Stimulated activated CD4-positive, alpha-beta T cell treated with anti-CD3 and anti-CD28 coated beads, TNF-alpha, amount 100 ng/mL, for 1 hour (primary cell): ENCODE results near the gene ASS1.

ENCODE experiments used
- DNase-seq, 3 donors: peaks; one replicate each; pipeline ENCODE4 v3.0.0-alpha.2; 2020; ENCODE audit warnings: low read depth in 3 of 3, low spot score in 1 of 3

Gene ASS1

DNA sequence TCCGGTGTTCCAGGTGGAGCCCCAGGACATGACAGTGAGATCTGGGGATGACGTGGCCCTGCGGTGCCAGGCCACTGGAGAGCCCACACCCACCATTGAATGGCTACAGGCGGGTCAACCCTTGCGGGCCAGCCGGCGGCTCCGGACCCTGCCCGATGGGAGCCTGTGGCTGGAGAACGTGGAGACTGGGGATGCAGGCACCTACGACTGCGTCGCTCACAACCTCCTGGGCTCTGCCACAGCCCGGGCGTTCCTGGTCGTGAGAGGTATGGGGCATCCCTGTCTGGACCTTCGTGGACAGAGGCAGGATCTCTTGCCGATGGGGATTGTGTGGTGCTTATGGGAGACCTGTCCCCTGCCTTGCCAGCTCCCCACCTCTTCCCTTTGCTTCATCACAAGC is 26.0 kb upstream of the ASS1 start:
- DNase-seq, result no peak

DNA sequence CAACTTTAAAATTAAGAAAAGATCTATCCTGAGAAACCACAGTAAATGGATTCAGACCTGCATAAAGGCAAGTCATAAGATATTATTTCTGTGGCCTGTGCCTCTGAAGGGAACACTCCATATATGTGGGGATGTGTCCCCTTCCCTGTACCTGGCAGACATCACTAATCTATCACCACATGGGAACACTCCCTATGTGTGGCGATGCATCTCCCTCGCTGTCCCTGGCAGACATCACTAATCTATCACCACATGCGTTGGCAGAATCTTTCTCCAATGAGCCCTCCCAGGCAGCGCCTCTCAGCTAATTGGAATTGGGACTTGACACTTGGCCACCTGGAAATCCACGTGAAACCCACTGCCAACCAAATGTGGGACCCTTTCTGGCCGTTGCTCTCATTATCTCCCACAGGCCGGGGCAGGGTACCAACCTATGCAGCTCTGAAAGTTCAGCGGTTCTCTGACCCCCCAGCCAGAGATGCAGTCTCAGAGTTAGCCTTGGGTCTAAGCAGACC is 25.2 kb upstream of the ASS1 start:
- no peak for DNase-seq

DNA sequence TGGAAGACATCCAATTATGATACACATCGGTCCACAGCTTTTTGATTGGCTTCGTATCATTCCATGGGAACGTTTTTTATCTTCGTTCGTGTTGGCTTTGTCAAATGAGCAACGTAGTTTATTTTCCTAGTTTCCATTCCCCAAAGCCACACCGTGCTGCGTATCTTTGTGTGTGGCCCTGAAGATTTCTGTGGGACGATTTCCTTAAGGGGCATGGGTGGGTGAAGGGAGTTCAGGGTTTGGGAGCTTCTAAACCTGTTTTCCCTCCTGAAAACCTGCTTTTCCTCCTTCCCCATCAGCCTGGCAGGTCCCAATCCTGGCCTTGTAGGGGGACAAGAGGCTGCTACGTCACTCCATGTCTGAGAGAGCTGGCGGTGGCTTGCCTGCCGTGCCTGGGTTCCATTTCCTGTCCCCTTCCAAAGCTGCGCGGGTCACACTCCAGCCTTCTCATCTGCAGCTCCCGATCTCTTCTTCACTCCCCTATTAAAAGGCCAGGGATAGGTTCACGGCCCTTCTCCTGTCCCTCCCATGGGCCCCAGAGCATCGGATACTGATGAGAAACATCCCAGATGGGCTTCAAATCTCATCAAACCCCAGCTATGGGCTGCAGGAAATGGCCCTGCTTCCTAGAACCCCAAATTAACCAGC is 23.5 kb upstream of the ASS1 start:
- DNase-seq, result no peak

GRCh38 chr9:130421802-130422276 is 22.9 kb upstream of the ASS1 start:
- no peak for DNase-seq

- no peak for DNase-seq
Measured at GRCh38 chr9:130422546-130422945, 22.2 kb upstream of the ASS1 start.

DNA sequence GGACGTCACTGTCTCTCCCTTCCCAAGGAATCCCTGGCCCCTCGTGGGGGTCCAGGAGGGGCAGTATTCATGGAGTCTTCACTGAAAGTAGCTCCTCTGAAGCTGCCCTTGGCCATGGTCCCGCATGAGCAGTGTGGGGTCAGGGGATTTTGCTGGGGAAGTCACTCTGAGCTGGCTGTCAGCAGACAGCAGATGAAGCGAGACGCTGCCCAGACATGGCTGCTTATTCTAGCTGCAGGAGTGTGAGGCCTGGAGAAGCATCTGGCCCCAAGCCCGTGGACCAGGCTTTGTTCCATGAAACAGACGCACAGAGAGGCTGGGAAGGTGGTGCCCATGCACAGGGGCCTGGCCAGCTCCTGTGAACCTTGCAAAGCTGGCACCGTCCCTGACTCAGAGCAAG is 21.5 kb upstream of the ASS1 start:
- DNase-seq, result no peak

DNA sequence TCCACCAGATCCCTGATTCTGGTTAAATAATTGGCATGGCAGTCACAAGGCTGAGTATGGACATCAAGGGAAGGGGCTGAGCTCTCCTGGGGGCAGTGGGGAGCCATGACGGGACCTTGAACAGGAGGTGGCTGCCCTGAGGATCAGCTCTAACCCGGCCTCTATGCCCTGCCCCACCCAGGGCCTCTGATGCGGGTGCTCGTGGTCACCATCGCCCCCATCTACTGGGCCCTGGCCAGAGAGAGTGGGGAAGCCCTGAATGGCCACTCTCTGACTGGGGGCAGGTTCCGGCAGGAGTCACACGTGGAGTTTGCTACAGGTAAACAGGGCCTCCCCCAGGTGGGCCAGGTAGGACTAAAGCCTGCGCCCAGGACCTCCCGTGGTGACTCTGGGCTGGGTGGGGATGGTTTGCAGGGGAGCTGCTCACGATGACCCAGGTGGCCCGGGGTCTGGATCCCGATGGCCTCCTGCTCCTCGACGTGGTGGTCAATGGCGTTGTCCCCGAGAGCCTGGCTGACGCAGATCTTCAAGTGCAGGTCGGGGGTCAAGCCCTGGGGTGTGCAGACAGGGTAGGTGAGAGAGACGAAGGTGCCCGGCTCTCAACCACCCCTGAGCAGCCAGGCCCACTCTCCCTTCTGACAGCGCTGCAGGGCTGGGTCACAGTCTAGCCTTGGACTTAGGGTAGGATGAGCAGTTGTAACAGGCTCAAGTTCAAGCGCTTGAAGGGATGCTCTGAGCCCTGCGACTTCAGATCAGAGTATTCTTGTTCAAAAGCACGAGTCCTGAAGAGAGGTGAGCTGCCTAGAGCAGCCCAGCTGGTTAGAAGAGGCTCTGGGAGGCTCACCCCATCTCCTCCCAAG is 19.9 kb upstream of the ASS1 start:
- no peak for DNase-seq

DNA sequence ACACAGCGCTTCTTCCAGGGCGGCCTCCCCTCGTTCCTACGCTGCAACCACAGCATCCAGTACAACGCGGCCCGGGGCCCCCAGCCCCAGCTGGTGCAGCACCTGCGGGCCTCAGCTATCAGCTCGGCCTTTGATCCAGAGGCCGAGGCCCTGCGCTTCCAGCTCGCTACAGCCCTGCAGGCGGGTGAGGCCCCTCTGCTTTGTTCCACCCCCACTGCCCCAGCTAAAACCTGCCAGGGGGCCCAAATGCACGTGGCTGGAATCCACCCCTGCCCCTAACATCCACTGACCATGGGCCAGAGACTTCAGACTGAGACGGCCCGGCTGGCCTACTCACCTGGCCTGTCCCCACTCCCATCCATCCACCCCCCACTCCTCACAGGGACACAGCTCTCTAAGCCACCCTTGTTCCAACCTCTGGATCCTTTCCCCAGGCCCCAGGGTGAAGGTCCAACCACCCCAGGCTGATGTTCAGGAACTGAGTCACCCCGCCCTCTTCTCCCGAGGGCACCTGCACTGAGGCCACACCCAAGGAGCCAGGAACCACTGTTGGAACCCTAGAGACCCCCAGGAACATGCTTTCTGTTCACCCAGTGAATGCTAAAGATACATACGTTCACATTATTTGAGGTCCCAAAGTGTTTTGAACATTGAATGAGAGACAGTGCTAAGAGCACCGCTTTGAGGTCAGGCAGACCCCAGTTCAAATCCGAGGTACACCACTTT is 18.9 kb upstream of the ASS1 start:
- no peak for DNase-seq

GRCh38 chr9:130426467-130426773 is 18.3 kb upstream of the ASS1 start:
- DNase-seq, result no peak

- DNase-seq, result no peak
Measured at GRCh38 chr9:130426883-130427282, 17.9 kb upstream of the ASS1 start.

DNA sequence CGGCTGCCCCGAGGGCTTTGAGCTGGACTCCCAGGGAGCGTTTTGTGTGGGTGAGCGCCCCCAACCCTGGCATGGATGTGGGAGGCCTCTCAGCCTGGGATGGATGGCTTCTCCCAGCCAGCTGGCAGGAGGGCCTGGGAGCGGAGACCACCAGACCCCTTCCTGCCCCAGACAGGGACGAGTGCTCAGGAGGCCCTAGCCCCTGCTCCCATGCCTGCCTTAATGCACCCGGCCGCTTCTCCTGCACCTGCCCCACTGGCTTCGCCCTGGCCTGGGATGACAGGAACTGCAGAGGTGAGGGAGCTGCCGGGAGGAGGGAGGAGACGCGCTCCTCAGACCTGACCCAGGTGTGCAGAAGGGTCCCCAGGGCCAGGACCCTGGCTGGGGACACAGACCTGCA is 17.4 kb upstream of the ASS1 start:
- no peak for DNase-seq

- DNase-seq, result no peak
Measured at GRCh38 chr9:130428086-130428665, 16.6 kb upstream of the ASS1 start.

GRCh38 chr9:130429381-130429780 is 15.4 kb upstream of the ASS1 start:
- no peak for DNase-seq

GRCh38 chr9:130429831-130430230 is 14.9 kb upstream of the ASS1 start:
- DNase-seq, result no peak

DNA sequence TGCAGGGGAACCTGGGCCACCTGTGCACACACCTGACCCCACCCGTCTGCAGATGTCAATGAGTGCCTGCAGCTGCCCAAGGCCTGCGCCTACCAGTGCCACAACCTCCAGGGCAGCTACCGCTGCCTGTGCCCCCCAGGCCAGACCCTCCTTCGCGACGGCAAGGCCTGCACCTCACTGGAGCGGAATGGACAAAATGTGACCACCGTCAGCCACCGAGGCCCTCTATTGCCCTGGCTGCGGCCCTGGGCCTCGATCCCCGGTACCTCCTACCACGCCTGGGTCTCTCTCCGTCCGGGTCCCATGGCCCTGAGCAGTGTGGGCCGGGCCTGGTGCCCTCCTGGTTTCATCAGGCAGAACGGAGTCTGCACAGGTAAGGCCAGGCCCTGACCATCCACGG is 14.5 kb upstream of the ASS1 start:
- no peak for DNase-seq

DNA sequence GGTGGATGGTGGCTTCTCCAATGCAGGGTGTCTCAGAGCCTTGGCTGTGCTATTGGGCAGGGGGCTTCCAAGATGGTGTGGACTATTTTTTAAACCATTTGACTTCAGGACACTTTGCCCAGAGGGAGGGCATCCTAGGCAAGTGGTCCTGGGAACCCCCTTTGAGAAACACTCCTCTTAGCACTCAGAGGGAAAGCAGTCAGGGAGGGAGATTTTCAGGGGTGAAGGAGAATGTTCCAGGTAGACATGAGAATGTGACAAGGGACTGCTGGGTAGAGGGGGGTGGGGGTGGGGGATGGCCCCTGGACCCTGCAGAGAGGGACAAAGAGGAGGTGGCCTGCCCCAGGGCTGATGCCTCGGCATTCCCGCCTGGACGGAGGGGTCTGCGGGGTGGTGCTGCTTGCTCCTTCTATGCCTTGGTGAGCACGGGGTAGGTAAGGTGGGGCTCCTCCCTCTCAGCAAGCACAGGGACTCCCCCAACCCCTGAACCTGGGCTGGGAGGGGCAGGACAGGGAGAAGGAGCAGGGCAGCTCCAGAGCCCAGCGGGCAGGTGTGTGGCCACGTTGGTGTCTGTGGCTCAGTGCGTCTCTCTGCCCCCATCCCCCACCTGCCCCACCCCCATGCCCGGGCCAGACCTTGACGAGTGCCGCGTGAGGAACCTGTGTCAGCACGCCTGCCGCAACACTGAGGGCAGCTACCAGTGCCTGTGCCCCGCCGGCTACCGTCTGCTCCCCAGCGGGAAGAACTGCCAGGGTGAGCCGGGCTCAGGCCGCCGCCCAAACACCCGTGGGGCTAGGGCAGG is 13.8 kb upstream of the ASS1 start:
- DNase-seq, result no peak

DNA sequence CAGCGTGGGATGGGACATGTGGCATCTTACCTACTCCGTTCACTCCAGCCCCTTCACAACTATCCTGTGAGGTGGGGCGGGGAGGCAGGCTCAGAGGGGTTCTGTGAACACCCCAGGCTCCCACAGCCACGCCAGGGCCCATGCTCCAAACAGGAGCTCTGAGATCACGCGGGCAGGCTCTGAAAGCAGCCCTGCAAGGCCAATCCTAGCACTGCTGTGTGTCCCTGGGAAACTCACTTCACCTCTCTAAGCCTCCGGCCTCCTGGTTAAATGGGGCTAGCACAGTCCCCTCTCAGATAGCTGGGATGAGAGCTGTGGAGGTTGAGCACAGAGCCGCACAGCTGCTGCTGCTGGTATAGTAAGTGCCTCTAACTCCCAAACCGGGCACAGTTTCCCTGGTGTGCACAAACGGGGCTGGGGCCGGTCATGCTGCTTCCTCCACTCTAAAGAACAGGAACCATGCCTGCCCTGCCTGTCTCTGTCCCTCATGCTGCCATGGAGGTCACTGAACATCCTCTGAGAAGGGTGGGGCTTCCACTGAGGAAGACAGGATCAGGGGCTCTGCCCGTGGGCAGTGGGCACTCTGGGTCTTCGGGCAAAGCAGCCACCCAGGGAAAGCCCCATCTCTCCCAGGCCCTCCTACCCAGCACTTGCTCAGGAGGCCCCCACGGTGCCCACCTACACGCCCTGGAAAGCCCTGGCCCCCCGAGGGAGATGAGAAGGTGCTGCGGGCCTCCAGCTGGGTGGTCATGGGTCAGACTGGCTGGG is 13.0 kb upstream of the ASS1 start:
- DNase-seq, result no peak

GRCh38 chr9:130432362-130432761 is 12.4 kb upstream of the ASS1 start:
- no peak for DNase-seq

GRCh38 chr9:130432796-130433167 is 12.0 kb upstream of the ASS1 start:
- DNase-seq, result no peak
